EH (cell line): ENCODE results near the gene PPIE.
"Not testable (repeated sequence)": the region's sequence is repeated elsewhere in the genome, so short reads cannot be mapped to it uniquely, and the experiment has no call there.

Experiments
- DNase-seq: peaks from one replicate; pipeline ENCODE4 v3.0.0-alpha.2; 2015; ENCODE audit warnings: low read depth

PPIE gene

DNA sequence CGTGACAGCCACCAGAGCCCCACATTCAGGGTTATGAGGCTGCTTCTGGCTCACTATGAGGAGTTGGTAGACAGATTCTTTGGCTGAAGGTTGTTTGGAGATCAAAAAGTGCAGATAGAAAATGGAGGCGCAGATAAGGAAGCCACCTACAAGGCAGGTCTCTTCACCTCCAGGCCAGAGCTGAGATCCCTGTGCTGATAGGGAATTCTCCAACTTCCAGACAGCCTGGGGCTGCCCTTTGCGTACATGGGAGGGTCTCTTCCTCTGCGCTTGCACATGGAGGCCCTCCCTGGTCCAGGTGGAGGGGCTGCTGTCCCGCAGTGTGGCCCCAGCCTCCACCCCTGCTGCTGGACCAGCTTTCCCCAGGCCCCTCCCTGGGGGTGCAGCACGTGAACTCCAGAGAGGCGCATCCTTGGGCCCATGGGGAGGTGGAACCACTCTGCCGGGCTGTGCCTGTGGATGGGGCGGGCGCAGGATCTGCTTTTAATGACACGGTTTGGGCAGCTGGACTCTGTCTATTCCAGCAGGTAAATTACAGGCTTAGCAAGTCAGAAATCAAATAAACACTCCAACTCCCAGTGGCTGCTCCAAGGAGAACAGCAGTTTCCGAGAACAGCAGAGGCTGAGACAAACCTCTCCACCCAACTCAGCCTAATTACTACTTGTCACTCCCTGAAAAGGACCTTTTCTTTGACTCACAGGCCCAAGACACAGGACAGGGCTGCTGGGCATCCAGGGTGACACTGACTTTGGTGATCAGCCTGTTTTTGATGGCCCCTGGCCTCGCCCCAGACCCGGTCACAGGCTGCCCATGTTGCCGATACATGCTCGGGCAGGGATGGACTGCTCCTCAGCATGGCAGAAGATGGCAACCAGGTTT, 20.1 kb downstream of the PPIE start:
- DNase-seq: no peak

DNA sequence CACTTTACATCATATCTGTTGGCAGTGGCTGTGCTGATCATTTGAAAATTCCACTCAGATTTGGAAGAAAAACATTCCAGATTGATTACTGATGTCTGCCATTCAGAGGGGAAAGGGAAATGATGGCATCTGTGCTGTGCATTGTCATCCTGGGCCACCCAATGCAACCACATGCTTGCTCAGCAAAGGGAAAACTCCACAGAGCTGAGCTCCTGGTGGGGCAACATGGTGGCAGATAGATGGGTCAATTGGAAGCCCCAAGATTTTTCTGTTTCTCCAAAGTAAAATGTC, 20.7 kb downstream of the PPIE start:
- peak; percentile 16 for DNase-seq

DNA sequence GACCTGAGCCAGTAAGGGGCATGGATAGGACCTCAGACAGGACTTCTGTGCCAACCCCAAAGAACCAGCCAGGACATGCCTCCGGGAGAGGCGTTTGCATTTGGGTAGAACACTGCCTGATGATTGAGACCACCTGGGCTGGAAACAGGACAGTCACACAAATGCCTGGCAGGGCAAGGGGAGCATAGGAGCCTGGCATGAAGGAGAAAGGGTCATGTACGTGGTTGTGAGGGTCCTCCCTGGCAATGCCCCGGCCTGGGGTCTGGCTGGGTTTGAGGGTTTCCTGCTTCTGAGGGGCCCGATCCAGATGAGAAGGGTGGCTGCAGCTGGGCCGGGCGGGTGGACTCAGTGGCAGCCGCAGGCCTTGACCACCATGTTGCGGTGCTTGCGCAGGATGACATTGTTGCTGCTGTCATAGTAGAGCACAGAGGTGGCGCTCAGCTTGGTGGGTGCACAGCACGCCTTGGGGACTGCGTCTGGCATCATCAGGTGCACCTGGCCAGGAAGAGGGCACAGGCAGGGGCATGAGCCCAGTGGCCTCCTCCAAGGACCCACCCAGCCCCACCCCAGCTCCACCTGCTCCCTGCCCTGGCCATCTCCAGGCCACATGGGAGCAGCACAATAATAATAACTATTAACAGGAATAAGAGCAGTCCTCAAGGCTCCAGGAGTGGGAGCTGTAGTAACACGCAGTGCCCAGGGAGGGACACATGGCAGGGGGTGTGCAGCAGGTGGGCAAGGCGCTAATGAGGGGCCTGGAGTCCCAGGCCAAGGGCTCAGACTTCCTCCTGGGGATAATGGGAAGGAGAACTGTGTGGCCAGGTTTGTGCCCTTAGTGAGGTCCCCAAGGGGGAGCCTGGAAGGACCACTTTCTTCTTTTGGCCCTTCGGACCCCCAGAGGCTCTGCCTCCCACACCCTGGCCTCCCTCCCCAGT, 21.7 kb downstream of the PPIE start:
- DNase-seq: no peak

DNA sequence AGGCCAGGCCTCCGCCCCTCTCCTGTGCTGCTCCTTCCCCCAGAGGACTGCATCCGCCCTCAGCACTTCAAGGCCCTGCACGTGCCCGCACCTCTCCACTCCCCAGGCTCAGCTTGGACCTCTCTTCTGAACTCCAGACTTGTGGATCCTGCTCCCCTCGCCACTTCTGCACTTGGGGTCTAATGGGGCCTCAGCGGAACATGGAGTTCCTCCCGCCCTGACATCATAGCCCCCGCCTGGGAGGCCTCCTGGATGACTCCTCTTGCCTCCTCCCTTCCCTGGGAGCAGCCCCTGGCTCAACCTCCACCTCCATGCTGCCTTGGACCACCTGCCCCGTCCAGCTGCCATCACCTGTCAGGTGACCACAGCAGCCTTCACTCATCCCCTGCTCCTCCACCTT, 22.3 kb downstream of the PPIE start:
- DNase-seq: no peak

DNA sequence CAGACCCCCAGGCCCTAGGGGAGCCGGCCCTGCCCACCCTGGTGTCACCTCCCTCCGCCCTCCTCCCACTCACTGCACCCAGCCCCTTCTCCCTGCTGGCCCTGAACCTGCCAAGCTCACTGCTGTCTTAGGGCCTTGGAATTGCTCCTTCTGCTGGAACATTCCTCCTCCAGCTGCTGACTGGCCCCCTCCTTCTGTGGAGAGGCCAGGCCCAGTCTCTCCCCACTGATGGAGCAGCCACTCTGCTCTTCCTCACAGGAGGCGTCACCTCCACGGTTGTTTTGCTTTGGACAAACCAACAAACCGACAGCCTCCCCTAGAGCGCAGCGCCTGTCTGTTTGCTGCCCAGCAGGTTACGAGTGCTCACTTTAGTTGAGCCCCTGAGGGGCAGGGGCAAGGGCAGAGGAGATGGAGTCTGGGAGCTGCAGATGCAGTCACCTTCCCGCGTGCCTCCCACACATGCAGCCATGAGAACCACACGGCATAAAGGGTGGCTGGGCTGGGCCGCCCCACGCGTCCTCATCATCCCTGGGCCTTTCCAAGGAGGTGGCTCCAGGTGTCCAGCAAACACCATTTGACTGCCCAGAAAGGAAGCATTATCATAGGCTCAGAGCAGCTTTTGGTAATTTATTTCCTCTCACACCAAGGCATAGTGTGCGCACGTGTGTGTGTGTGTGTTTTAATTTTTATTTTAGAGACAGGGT, 23.0 kb downstream of the PPIE start:
- DNase-seq: no peak

DNA sequence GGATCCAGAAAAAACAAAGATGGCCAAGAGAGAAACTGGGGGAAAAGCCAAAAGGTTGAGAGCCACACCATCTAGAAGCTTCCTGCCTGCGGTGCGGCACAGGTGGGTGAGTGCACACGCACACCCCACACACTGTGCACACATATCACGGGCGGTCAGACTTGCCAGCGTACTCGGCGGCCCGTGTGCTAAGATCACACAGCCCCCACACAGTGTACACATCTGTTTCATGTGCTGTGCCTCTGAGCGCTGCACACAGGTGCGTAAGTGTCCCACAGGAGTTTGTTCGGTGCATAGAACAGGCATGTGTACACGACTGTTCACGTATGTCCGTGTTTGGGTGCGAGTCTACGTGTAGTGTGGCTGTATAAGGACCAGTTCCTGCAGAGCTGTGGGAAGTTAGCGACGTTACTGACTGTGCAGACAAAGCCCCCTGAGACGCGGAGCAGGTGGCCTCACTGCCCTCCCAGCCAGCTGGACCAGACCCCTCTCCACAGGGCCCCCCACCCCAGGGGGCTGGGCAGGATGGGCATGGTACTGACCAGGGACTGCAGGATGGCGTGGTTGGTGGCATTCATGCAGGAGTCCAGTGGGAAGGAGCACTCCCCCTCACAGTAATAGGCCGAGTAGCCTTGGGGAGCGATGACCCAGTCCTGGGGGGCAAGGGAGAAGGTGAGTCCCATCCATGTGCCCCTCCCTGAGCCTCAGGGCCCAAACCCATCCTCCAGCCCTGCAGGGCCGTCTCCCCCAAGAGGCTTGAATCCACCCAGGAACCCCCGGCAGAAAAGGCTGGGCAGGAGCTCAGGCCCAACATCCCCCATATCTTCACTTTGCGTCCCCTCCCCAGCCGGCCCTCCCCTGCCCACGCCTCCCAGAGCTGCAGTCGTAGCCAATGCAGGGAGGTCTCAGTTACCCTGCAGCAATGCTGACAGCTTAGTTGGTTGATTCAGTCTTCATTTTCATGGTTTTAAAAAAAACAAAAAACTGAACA, 24.2 kb downstream of the PPIE start:
- no peak for DNase-seq

DNA sequence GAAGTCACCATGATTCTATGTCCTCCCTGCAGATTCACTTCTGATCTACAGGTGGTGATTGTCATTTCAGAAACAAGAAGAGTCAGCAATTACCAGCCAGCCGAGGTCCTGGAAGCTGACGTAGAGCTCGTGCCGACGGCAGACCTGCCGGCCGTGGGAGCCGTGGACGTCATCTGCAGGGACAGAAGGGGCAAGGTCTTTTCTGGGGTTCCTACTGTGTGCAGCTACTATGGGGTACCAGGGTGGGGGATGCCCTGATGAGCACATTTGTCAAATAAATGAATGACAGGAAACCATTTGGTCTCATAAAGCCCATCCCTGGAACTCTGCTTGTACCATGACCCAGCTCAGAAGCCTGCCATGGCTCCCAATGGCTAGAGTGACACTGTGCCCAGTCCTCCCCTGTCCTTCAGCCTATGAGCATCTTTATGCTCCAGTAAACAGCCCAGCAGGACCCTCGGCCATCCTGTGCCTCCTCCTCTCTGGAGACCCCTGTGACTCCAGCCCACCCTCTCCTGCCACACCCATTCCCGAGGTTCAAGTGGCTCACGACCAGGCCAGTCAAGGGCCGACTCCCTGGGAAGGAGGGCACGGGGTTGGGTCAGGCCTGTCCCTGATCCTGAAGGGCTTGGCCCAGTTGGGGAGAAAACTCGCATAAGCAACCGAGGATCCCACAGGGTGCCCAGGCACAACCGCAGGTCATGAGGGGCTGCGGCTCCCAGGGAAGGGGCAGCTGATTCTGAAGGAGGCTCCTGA, 25.1 kb downstream of the PPIE start:
- DNase-seq: not testable (repeated sequence)

DNA sequence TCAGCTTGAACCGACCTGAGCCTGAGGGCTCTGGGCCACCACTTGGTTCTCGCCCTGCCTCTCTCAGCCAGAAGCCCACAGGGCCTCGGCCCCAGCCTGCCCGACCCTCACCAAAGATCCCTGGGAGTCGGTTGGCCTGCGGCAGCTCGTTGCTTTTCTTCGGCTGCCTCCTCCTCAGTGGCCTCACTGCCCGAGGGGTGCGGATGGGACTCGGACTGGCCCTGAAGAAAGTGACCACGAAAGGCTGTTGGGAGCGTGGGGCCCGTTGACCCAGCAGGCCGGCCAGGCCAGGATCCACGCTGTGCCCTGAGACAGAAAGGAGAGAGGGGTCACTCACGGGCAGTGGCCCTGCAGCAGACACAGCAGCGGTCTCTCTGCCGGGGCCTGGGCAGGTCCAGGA, 25.8 kb downstream of the PPIE start:
- DNase-seq: not testable (repeated sequence)

DNA sequence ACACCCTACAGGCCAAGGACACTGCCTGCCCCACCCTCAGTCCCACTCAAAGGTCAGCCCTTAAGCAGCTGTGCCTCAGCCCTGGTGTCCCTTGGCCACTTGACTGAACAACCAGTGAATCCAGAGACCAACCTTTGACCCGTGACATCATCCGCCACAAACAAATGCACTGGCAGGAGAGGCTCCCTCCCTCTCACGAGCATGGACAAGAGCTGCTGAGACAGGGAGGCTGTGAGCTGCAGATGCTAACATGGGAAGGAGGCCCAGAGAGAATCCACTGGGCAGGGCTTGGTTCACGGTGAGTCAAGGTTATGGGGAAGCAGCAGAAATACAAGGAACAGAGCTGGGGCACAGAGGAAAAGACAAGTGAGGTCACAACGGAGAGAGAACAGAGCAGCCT, 27.8 kb downstream of the PPIE start:
- not testable (repeated sequence) for DNase-seq

DNA sequence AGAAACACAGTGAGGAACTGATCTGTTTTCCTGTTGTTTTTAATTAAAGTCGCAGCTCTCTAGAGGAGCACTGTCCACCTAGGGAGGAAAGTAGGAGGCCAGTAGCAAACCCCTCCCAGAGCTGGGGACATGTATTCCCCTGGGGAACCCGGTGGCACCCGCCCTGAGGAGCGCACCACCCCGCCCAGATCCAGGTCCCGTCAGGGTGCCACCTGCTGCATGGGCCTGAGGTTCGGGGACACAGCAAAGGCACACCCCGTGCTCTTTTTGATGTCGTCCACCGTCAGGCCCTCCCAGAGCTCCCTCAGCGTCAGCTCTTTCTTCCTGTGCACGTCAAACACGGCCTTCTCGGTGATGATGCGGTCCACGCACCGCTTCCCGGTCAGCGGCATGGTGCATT, 30.8 kb downstream of the PPIE start:
- not testable (repeated sequence) for DNase-seq

DNA sequence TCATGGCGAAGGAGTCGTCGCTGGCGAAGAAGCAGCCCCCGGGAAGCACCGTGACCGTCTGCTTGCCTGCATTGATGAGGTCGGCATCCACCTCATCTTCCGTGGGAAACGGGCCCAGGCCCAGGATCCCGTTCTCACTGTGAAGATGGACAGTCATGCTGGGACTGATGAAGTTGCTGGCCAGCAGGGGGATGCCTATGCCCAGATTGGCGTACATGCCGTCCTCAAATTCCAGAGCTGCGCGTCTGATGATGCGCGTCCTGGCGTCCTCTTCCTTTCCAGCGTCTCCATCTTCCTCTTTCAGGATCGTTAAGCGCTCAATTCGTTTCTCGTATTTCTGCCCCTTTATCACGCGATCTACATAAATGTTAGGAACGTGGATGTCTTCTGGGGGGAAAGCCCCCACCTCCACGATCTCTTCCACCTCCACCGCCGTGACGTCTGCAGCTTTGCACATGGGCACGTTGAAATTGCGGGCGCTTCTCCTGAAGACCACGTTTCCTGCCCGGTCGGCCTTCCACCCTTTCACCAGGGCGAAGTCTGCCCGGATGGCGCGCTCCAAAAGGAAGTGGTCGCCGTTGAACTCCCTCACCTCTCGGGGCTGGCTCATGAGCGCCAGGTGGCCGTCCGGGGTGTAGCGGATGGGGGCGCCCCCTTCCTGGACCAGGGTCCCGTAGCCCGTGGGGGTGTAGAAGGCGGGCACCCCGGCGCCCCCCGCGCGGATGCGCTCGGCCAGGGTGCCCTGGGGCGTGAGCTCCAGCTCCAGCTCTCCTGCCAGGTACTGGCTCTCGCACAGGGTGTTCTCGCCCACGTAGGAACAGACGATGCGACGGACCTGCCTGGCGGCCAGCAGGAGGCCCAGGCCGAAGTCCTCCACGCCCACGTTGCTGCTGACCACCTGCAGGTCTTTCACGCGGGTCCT, 31.7 kb downstream of the PPIE start:
- DNase-seq: peak; percentile 26

DNA sequence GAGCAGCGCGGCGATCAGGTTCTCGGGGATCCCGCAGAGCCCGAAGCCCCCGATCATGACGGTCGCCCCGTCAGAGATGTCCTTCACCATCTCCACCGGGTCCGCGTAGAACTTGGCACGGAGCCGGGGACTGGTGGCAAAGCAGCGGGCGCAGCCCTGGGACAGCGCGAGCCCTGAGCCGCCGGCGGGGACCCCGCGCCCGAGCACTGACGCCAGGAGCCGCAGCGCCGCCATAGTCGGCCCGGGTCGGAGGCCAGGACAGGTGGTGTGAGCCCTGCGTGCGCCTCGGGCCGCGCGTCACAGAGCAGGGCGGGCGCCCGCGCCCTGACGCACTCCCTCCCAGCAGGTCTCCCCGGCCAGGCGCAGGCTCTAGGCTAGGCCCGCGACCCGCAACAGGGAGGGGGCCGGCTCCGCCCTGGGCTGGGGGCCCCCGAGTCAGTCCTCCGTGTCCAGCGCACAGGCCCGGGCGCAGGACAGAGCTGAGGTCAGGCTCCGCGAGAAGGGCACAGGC, 32.4 kb downstream of the PPIE start, which contains the start of gene OXCT2:
TSS of gene OXCT2 (minus strand) at position 327 of the 511 bp plus-strand sequence. CDS start at position 234, 93 bp downstream.
- not testable (repeated sequence) for DNase-seq

DNA sequence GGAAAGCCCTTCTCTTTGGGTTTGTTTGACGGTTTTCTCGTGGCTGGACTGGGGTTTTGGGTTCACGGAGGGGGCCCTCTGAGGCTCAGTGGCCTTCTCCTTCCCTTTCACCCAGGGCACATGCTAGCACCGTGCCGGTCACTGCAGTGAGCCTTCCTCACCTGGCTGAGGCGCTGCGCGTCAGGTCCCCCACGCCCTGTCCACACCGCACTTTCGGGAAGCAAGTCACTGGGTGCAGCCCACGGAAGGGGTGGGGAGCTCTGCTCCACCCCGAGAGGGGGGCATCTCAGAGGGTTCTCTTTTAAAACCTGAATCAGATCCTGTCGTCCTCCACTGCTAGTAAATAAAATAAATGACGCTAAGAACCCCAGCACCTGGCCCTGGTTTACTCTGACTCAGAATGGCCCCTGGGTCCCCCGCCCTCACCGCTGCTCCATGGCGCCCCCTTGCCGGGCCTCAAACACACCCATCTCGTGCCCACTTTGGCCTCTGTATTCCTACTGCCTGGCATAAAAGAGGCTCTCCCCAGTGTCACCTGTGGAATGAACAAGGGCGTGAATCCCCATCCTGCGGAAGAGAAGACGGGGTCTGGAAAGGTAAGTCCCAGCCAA, 34.8 kb downstream of the PPIE start:
- DNase-seq: not testable (repeated sequence)

DNA sequence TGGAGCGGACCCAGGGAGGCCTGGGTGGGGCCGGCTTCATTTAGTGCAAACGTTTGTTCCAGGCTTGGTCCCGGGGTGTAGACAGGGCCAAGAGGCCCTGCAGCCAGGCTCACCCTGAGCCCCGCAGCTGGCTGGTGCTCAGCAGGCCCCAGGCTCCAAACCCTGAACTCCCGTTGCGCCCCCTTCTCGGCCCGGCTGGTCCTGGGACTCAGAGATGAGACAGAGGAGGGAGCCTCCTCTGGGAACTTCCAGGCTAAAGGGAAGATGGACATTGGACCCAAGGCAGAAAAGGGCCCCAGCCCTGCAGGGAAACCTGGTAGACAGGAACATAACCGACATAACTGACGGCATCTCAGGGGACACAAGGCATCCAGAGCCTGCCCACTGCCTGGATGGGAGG, 36.5 kb downstream of the PPIE start:
- not testable (repeated sequence) for DNase-seq

DNA sequence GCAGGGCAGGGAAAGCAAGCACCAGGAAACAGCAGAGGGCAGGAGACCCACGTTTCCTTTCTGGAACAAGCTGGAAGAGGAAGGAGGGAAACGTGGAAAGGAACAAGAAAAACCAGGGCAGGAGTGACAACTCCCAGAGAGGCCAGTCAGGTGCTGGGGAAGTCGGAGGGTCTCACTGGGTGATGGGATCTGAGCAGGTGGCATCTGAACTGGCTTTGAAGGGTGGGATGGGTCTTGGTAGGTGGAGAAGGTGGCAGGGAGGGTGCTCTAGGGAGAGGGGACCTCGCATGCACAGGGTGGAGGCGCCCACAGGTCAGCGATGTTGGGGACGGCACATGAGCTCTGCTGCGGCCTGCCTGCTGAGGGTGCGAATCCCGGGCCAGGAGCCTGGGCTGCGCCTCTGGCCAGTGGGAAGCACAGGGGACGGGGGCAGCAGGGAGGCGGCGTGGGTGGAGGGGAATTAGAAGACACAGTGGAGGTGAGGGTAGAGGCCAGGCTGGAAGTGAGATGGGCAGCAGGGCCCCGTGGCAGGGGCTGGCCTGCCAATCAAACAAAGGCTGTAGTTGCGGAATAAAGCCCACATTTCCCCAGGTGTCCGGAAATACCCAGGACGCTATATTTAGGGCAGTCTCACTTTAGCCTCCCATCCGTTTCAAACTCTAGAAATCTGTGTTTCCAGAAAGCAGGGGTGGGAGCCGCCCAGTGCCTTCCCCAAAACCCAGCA, 37.2 kb downstream of the PPIE start:
- DNase-seq: not testable (repeated sequence)

DNA sequence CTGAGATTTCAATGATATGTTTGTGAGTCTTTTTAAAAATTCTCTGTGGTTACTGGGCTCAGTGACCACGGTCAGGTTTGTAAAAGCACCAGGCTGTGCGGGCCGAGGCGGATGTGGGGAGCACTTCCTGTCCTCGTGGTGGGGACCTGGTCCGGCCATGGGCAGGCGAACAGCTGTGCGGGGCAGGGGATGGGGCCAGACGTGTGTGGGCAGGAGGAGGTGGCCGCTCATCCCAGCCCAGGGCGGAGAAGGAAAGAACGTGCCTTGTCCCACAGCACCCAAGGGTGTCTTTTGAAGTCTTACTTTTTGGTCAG, 37.7 kb downstream of the PPIE start:
- DNase-seq: no peak

DNA sequence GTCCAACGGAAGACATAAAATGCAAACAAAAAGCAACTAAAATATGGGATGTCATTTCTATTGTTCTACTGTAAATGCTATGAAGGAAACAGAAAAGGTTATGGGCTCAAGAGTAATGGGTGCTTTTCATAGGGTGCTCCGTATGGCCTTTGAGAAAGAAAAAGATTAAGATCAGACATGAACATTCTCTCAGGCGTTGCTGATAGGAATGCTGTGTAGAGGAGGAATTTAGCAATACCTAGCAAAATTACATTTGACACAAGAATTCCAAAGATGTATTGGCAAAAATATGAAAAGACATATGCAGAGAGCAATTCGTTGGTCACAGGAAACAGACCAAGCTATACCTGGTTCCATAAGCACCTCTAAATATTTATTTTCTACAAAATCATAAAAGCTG, 38.2 kb downstream of the PPIE start:
- DNase-seq: no peak

DNA sequence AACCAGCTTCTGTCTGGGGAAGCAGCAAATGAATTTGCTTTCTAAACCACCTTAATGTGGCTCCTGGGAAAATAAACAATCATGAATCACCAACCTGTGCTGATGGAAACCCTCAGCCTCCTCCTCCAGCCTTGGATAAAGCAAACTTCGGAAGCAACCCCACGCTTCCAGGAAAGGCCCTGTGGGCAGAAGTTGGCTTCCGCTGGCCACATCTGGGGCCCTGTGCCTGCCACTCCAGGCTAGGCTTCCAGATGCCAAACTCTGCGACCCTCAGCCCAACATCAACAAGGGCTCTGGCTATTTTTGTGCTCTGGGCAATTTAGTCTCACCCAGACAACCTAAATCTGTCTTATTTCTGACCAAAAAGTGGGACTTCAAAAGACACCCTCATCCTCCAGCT, 38.6 kb downstream of the PPIE start:
- DNase-seq: no peak
